Measurements from ENCODE around the gene HNRNPF.
A peak's percentile ranks its signal among the peaks of the same experiment; 100 is the strongest.
"Not testable (repeated sequence)": the region's sequence is repeated elsewhere in the genome, so short reads cannot be mapped to it uniquely, and the experiment has no call there.

HNRNPF gene

DNA sequence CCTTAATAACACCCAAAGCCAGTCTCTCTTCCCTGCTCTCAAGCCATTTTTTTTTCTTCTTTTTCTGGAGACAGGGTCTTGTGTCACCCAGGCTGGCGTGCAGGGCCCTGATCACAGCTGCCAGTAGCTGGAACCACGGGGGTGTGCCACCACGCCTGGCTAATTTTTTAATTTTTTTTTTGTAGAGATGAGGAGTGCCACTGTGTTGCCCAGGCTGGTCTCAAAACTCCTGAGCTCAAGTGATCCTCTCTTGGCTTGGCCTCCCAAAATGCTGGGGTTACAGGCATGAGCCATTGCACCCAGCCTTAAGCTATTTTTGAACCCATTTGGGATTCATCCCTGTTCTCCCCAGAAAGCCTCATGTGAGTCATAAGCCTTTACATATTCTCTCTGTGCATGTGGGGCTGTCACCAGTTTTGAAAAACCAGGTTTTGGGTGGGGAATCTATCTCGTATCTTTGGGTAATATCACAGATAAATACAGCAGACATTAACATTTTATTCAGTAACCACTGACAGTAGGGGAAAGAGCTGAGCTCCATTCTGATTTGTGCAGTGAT, 43.4 kb upstream of the HNRNPF start:
- ATAC-seq = no peak
- TF ChIP-seq, protein P1, sequence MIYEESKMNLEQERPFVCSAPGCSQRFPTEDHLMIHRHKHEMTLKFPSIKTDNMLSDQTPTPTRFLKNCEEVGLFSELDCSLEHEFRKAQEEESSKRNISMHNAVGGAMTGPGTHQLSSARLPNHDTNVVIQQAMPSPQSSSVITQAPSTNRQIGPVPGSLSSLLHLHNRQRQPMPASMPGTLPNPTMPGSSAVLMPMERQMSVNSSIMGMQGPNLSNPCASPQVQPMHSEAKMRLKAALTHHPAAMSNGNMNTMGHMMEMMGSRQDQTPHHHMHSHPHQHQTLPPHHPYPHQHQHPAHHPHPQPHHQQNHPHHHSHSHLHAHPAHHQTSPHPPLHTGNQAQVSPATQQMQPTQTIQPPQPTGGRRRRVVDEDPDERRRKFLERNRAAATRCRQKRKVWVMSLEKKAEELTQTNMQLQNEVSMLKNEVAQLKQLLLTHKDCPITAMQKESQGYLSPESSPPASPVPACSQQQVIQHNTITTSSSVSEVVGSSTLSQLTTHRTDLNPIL (CRISPR knock-in tag; IDR thresholded peaks at IDR 0.05; ENCODE audit: low read depth) = no peak

DNA sequence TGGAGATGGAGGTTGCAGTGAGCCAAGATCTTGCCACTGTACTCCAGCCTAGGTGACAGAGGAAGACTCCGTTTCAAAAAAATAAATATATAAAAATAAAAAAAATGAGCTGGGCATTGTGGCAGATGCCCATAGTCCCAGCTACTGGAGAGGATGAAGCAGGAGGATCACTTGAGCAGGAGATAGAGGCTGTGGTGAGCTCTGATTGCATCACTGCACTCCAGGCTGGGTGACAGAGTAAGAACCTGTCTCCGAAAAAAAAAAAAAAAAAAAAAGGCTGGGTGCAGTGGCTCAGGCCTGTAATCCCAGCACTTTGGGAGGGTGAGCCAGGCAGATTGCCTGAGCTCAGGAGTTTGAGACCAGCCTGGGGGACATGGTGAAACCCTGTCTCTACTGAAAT, 39.8 kb upstream of the HNRNPF start:
- ATAC-seq = no peak
- TF ChIP-seq PPARA (CRISPR knock-in tag; IDR thresholded peaks at IDR 0.05; ENCODE audit: borderline replicate concordance) = no peak
- TF ChIP-seq, protein P2, sequence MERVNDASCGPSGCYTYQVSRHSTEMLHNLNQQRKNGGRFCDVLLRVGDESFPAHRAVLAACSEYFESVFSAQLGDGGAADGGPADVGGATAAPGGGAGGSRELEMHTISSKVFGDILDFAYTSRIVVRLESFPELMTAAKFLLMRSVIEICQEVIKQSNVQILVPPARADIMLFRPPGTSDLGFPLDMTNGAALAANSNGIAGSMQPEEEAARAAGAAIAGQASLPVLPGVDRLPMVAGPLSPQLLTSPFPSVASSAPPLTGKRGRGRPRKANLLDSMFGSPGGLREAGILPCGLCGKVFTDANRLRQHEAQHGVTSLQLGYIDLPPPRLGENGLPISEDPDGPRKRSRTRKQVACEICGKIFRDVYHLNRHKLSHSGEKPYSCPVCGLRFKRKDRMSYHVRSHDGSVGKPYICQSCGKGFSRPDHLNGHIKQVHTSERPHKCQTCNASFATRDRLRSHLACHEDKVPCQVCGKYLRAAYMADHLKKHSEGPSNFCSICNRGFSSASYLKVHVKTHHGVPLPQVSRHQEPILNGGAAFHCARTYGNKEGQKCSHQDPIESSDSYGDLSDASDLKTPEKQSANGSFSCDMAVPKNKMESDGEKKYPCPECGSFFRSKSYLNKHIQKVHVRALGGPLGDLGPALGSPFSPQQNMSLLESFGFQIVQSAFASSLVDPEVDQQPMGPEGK (CRISPR knock-in tag; IDR thresholded peaks at IDR 0.05; ENCODE audit: borderline replicate concordance) = no peak
- no peak for TF ChIP-seq RARB (CRISPR knock-in tag; IDR thresholded peaks at IDR 0.05)
- no peak for TF ChIP-seq ARNTL (CRISPR knock-in tag; IDR thresholded peaks at IDR 0.05; ENCODE audit: borderline replicate concordance, low read depth)
- TF ChIP-seq ZNF70 (CRISPR knock-in tag; IDR thresholded peaks at IDR 0.05) = no peak

DNA sequence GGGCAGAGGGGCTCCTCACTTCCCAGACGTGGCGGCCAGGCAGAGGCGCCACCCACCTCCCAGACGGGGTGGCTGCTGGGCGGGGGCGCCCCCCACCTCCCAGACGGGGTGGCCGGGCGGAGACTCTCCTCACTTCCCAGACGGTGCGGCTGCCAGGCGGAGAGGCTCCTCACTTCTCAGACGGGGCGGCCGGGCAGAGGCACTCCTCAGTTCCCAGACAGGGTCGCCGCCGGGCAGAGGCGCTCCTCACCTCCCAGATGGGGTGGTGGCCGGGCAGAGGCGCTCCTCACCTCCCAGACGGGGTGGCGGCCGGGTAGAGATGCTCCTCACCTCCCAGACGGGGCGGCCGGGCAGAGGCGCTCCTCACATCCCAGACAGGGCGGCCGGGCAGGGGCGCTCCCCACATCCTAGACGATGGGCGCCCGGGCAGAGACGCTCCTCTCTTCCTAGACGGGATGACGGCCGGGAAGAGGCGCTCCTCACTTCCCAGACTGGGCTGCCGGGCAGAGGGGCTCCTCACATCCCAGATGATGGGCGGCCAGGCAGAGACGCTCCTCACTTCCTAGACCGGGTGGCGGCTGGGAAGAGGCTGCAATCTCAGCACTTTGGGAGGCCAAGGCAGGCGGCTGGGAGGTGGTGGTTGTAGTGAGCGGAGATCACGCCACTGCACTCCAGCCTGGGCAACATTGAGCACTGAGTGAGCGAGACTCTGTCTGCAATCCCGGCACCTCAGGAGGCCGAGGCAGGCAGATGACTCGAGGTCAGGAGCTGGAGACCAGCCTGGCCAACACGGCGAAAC, 37.4 kb upstream of the HNRNPF start:
- not testable (repeated sequence) for ATAC-seq

DNA sequence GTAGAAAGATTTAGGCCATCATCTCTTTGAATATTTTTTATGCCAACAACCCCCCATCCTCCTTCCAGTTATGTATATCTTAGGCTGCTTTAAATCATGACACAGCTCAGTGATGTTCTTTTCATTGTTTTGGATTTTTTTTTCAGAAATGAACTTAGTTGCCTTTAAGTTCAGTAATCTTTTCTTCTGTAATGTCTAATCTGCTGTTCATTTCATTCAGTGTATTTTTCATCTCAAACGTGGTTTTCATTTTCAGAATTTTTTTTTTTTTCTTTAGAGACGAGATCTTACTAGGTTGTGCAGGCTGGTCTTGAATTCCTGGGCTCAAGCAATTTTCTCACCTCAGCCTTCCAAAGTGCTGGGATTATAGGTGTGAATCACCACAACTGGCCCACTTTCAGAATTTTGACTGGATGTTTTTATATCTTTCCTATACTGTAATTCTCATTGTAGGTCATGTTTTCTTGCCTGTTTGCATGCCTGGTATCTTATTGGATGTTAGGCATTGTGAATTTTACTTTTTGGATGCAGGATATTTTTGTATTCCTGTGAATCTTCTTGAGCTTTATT, 36.0 kb upstream of the HNRNPF start:
- TF ChIP-seq TOX (CRISPR knock-in tag; IDR thresholded peaks at IDR 0.05; ENCODE audit: borderline replicate concordance) (no peak), GLIS3 (CRISPR knock-in tag; IDR thresholded peaks at IDR 0.05) (no peak), ZFP30 (CRISPR knock-in tag; IDR thresholded peaks at IDR 0.05) (peak; percentile 73), TCF4 (CRISPR knock-in tag; IDR thresholded peaks at IDR 0.05; ENCODE audit: borderline replicate concordance) (no peak), ARNTL (CRISPR knock-in tag; IDR thresholded peaks at IDR 0.05; ENCODE audit: borderline replicate concordance, low read depth) (no peak), ZNF70 (CRISPR knock-in tag; IDR thresholded peaks at IDR 0.05) (no peak), RARB (CRISPR knock-in tag; IDR thresholded peaks at IDR 0.05) (no peak)
- TF ChIP-seq, protein P1 (CRISPR knock-in tag; IDR thresholded peaks at IDR 0.05; ENCODE audit: low read depth) = no peak
- no peak for ATAC-seq

DNA sequence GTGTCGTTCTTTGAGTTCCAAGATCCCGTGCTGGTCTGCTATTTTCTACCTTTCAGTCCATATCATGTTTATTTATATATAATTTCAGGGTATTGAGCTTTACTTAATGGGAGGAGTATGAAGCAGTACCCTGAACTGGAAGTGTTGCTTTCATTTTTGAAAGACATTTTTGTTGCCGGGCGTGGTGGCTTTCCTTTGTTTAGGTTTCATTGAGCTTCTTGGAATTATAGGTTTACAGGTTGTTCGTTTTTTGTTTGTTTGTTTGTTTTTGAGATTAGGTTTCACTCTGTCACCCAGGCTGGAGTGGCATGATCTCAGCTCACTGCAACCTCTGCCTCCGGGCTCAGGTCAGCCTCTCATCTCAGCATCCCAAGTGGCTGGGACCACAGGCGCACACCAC, 35.3 kb upstream of the HNRNPF start:
- no peak for ATAC-seq
- TF ChIP-seq PPARA (CRISPR knock-in tag; IDR thresholded peaks at IDR 0.05; ENCODE audit: borderline replicate concordance) (no peak), ZNF8 (CRISPR knock-in tag; IDR thresholded peaks at IDR 0.05) (no peak), ISL1 (CRISPR knock-in tag; IDR thresholded peaks at IDR 0.05) (no peak), ZC3H10 (CRISPR knock-in tag; IDR thresholded peaks at IDR 0.05) (no peak), ZFP3 (CRISPR knock-in tag; IDR thresholded peaks at IDR 0.05) (no peak), ZNF565 (CRISPR knock-in tag; conservative IDR thresholded peaks at IDR 0.05; ENCODE audit: low read depth) (no peak), ARNTL (CRISPR knock-in tag; IDR thresholded peaks at IDR 0.05; ENCODE audit: borderline replicate concordance, low read depth) (no peak), ZNF70 (CRISPR knock-in tag; IDR thresholded peaks at IDR 0.05) (no peak), ESRRG (CRISPR knock-in tag; IDR thresholded peaks at IDR 0.05) (no peak), TOX (CRISPR knock-in tag; IDR thresholded peaks at IDR 0.05; ENCODE audit: borderline replicate concordance) (no peak), GLIS3 (CRISPR knock-in tag; IDR thresholded peaks at IDR 0.05) (no peak), SNAI2 (CRISPR knock-in tag; IDR thresholded peaks at IDR 0.05) (no peak), TCF4 (CRISPR knock-in tag; IDR thresholded peaks at IDR 0.05; ENCODE audit: borderline replicate concordance) (no peak), ZFP30 (CRISPR knock-in tag; IDR thresholded peaks at IDR 0.05) (no peak)
- TF ChIP-seq, protein P2 (CRISPR knock-in tag; IDR thresholded peaks at IDR 0.05; ENCODE audit: borderline replicate concordance) = no peak
- TF ChIP-seq, protein P3, sequence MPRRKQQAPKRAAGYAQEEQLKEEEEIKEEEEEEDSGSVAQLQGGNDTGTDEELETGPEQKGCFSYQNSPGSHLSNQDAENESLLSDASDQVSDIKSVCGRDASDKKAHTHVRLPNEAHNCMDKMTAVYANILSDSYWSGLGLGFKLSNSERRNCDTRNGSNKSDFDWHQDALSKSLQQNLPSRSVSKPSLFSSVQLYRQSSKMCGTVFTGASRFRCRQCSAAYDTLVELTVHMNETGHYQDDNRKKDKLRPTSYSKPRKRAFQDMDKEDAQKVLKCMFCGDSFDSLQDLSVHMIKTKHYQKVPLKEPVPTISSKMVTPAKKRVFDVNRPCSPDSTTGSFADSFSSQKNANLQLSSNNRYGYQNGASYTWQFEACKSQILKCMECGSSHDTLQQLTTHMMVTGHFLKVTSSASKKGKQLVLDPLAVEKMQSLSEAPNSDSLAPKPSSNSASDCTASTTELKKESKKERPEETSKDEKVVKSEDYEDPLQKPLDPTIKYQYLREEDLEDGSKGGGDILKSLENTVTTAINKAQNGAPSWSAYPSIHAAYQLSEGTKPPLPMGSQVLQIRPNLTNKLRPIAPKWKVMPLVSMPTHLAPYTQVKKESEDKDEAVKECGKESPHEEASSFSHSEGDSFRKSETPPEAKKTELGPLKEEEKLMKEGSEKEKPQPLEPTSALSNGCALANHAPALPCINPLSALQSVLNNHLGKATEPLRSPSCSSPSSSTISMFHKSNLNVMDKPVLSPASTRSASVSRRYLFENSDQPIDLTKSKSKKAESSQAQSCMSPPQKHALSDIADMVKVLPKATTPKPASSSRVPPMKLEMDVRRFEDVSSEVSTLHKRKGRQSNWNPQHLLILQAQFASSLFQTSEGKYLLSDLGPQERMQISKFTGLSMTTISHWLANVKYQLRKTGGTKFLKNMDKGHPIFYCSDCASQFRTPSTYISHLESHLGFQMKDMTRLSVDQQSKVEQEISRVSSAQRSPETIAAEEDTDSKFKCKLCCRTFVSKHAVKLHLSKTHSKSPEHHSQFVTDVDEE (CRISPR knock-in tag; IDR thresholded peaks at IDR 0.05) = no peak
- TF ChIP-seq, protein P4, sequence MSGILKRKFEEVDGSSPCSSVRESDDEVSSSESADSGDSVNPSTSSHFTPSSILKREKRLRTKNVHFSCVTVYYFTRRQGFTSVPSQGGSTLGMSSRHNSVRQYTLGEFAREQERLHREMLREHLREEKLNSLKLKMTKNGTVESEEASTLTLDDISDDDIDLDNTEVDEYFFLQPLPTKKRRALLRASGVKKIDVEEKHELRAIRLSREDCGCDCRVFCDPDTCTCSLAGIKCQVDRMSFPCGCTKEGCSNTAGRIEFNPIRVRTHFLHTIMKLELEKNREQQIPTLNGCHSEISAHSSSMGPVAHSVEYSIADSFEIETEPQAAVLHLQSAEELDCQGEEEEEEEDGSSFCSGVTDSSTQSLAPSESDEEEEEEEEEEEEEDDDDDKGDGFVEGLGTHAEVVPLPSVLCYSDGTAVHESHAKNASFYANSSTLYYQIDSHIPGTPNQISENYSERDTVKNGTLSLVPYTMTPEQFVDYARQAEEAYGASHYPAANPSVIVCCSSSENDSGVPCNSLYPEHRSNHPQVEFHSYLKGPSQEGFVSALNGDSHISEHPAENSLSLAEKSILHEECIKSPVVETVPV (CRISPR knock-in tag; IDR thresholded peaks at IDR 0.05) = no peak
